H9 (cell line): ENCODE measurements around the gene WDR70. TPM values are rescaled to one million over a fixed set of nuclear protein-coding genes. Genes with fewer than 3 reads are reported as not detected.
A peak's percentile ranks its signal among the peaks of the same experiment; 100 is the strongest.

ENCODE experiments used
- DNase-seq: peaks from one replicate; pipeline ENCODE4 v3.0.0-alpha.2; 2017
- H2AFZ ChIP-seq: one replicate; pipeline ENCODE4 v1.6.1; 2013; ENCODE audit warnings: mild to moderate bottlenecking, low read length, control low read depth, moderate library complexity
- H2AK5ac ChIP-seq: 2 replicates; pipeline ENCODE4 v1.6.1; 2013; ENCODE audit warnings: low read length, control low read depth, mixed read lengths; ENCODE audit not compliant: insufficient read length
- H2BK120ac ChIP-seq: one replicate; pipeline ENCODE4 v1.6.1; 2013; ENCODE audit warnings: low read depth, mild to moderate bottlenecking, low read length, control low read depth, inconsistent platforms; ENCODE audit not compliant: poor library complexity, severe bottlenecking
- H2BK12ac ChIP-seq: 2 replicates; pipeline ENCODE4 v1.6.1; 2013; ENCODE audit warnings: low read length, control low read depth, mixed read lengths, low read depth; ENCODE audit not compliant: insufficient read length
- H2BK15ac ChIP-seq: 2 replicates; pipeline ENCODE4 v1.6.1; 2013; ENCODE audit warnings: low read depth, low read length, control low read depth
- H2BK20ac ChIP-seq: one replicate; pipeline ENCODE4 v1.6.1; 2013; ENCODE audit warnings: low read depth, mild to moderate bottlenecking, low read length, control low read depth, inconsistent platforms; ENCODE audit not compliant: poor library complexity, severe bottlenecking
- H2BK5ac ChIP-seq: 2 replicates; pipeline ENCODE4 v1.6.1; 2013; ENCODE audit warnings: low read length, control low read depth, mixed read lengths; ENCODE audit not compliant: insufficient read length
- H3K14ac ChIP-seq: 2 replicates; pipeline ENCODE4 v1.6.1; 2013; ENCODE audit warnings: low read length, control low read depth; ENCODE audit not compliant: insufficient read depth
- H3K18ac ChIP-seq: 2 replicates; pipeline ENCODE4 v1.6.1; 2013; ENCODE audit warnings: low read depth, mild to moderate bottlenecking, mixed read lengths, low read length, control low read depth; ENCODE audit not compliant: insufficient read length
- H3K23ac ChIP-seq: 2 replicates; pipeline ENCODE4 v1.6.1; 2013; ENCODE audit warnings: low read length, control low read depth, mixed read lengths, low read depth; ENCODE audit not compliant: insufficient read length
- H3K23me2 ChIP-seq: 2 replicates; pipeline ENCODE4 v1.6.1; 2013; ENCODE audit warnings: low read depth, mild to moderate bottlenecking, mixed read lengths, low read length, control low read depth; ENCODE audit not compliant: insufficient read length, poor library complexity, severe bottlenecking
- H3K27ac ChIP-seq: 2 replicates; pipeline ENCODE4 v1.5.1; 2013; ENCODE audit warnings: low read length, control low read depth, mixed read lengths, low read depth; ENCODE audit not compliant: insufficient read length
- H3K27me3 ChIP-seq: 2 replicates; pipeline ENCODE4 v1.6.1; 2013; ENCODE audit warnings: low read length, control low read depth, inconsistent platforms; ENCODE audit not compliant: insufficient read depth
- H3K4ac ChIP-seq: 2 replicates; pipeline ENCODE4 v1.6.1; 2013; ENCODE audit warnings: low read depth, mild to moderate bottlenecking, control low read depth, inconsistent platforms, low read length, moderate library complexity
- H3K4me1 ChIP-seq: 2 replicates; pipeline ENCODE4 v1.6.1; 2013; ENCODE audit warnings: low read length, control low read depth, inconsistent platforms; ENCODE audit not compliant: insufficient read depth
- H3K4me2 ChIP-seq: 2 replicates; pipeline ENCODE4 v1.6.1; 2013; ENCODE audit warnings: low read length, control low read depth, mixed read lengths; ENCODE audit not compliant: insufficient read length, insufficient read depth
- H3K56ac ChIP-seq: 2 replicates; pipeline ENCODE4 v1.6.1; 2013; ENCODE audit warnings: low read depth, mild to moderate bottlenecking, mixed read lengths, low read length, control low read depth; ENCODE audit not compliant: insufficient read length
- H3K79me1 ChIP-seq: 2 replicates; pipeline ENCODE4 v1.6.1; 2013; ENCODE audit warnings: low read depth, mild to moderate bottlenecking, moderate library complexity, low read length, control low read depth, inconsistent platforms; ENCODE audit not compliant: insufficient read depth, poor library complexity, severe bottlenecking
- H3K79me2 ChIP-seq: 2 replicates; pipeline ENCODE4 v1.6.1; 2013; ENCODE audit warnings: low read length, control low read depth, inconsistent platforms; ENCODE audit not compliant: insufficient read depth
- H3K9ac ChIP-seq: 2 replicates; pipeline ENCODE4 v1.6.1; 2013; ENCODE audit warnings: low read length, control low read depth, mixed read lengths; ENCODE audit not compliant: insufficient read length; ENCODE audit errors: extremely low read depth
- H3K9me3 ChIP-seq: one replicate; pipeline ENCODE4 v1.6.1; 2013; ENCODE audit warnings: low read depth, low read length, inconsistent platforms; ENCODE audit not compliant: control insufficient read depth
- H3T11ph ChIP-seq: one replicate; pipeline ENCODE4 v1.6.1; 2013; ENCODE audit warnings: mild to moderate bottlenecking, low read length, control low read depth, inconsistent platforms
- H4K20me1 ChIP-seq: one replicate; pipeline ENCODE4 v1.6.1; 2013; ENCODE audit not compliant: control insufficient read depth, insufficient read length, insufficient read depth
- H4K5ac ChIP-seq: 2 replicates; pipeline ENCODE4 v1.6.1; 2013; ENCODE audit warnings: low read depth, mild to moderate bottlenecking, mixed read lengths, low read length, control low read depth; ENCODE audit not compliant: insufficient read length
- H4K8ac ChIP-seq: replicated peaks from 2 replicates; pipeline ENCODE4 v1.6.1; 2013; ENCODE audit warnings: low read length, control low read depth, mixed read lengths, low read depth; ENCODE audit not compliant: insufficient read length
- H4K91ac ChIP-seq: 2 replicates; pipeline ENCODE4 v1.6.1; 2013; ENCODE audit warnings: low read depth, mild to moderate bottlenecking, moderate library complexity, mixed read lengths, low read length, control low read depth; ENCODE audit not compliant: insufficient read length
- H3K27ac Mint-ChIP-seq, 3 experiments: 2 replicates in 2 of 3; 3 replicates in 1 of 3; pipeline ENCODE4 v1.8.0; 2020 to 2021; ENCODE audit warnings: mixed read lengths in 3 of 3, mild to moderate bottlenecking in 1 of 3, moderate library complexity in 1 of 3
- H3K27me3 Mint-ChIP-seq: 2 replicates; pipeline ENCODE4 v1.8.0; 2021; ENCODE audit warnings: low read depth, mild to moderate bottlenecking, moderate library complexity, mixed read lengths
- H3K36me3 Mint-ChIP-seq, 3 experiments: 2 replicates in 2 of 3; 3 replicates in 1 of 3; pipeline ENCODE4 v1.8.0; 2020 to 2021; ENCODE audit warnings: low read depth in 3 of 3, mixed read lengths in 3 of 3; ENCODE audit not compliant: insufficient read depth in 1 of 3
- H3K4me1 Mint-ChIP-seq, 2 experiments: 2 replicates each; pipeline ENCODE4 v1.8.0; 2020; ENCODE audit warnings: mixed read lengths in 2 of 2
- H3K4me3 Mint-ChIP-seq, 2 experiments: 2 replicates in 1 of 2; 3 replicates in 1 of 2; pipeline ENCODE4 v1.8.0; 2020 to 2021; ENCODE audit warnings: mild to moderate bottlenecking in 2 of 2, mixed read lengths in 2 of 2, moderate library complexity in 1 of 2
- H3K9me3 Mint-ChIP-seq, 2 experiments: 2 replicates in 1 of 2; 3 replicates in 1 of 2; pipeline ENCODE4 v1.8.0; 2020; ENCODE audit warnings: mild to moderate bottlenecking in 2 of 2, mixed read lengths in 2 of 2, moderate library complexity in 1 of 2
- WGBS: extraction: QIAGEN DNeasy Blood & Tissue Kit; methylation state at CpG from one replicate; pipeline ENCODE4 v1.1.7; 2013; ENCODE audit warnings: missing lambda C conversion rate, low lambda C conversion rate, mixed read lengths; ENCODE audit not compliant: insufficient read length; ENCODE audit errors: extremely low coverage; 5-methylcytosine and 5-hydroxymethylcytosine counted together
- total RNA-seq: library from RNA; stranded (reverse); gene quantifications from 2 replicates; pipeline ENCODE4 v1.2.1, GENCODE V29; 2021
- TF ChIP-seq, protein P1 (sequence below): fragments of 200-600 bp; sonication (generic); conservative IDR thresholded peaks from 3 replicates; pipeline ENCODE4 v1.8.0; 2021; ENCODE audit warnings: antibody characterized with exemption, mild to moderate bottlenecking

Gene WDR70
- total RNA-seq, 1 experiment from 2014 or later, result 38.1 TPM

GRCh38 chr5:37370550-37370863, 8.6 kb upstream of the WDR70 start:
- H2AFZ ChIP-seq, result no peak overlapping the region
- H3K36me3 Mint-ChIP-seq, result peaks cover 3 to 18% (median 4%) of the 10 kb centered on the region in 3 experiments; a peak in 4 of 7 replicates
- peaks cover 11% of the 10 kb centered on the region for H3K79me1 ChIP-seq
- no peaks in the 10 kb centered on the region for H3K27me3 ChIP-seq
- peak overlapping the region; percentile 6 for H3K27ac ChIP-seq
- H3K4me1 Mint-ChIP-seq, result peaks cover 17 to 18% of the 10 kb centered on the region in 2 experiments
- H3K79me2 ChIP-seq, result peaks cover 34% of the 10 kb centered on the region
- peak overlapping the region; percentile 82 for H4K5ac ChIP-seq
- H2BK12ac ChIP-seq, result no peak overlapping the region
- H3K9me3 Mint-ChIP-seq, result no peaks in the 10 kb centered on the region
- H3K9ac ChIP-seq, result peak overlapping the region; percentile 98
- H4K8ac ChIP-seq, result no peak overlapping the region
- H3K27me3 Mint-ChIP-seq, result no peaks in the 10 kb centered on the region
- peak overlapping the region; percentile 59 for H3K23ac ChIP-seq
- H4K91ac ChIP-seq, result peak overlapping the region; percentile 84
- no peaks in the 10 kb centered on the region for H3K9me3 ChIP-seq
- no peak overlapping the region for H3T11ph ChIP-seq
- TF ChIP-seq, protein P1, sequence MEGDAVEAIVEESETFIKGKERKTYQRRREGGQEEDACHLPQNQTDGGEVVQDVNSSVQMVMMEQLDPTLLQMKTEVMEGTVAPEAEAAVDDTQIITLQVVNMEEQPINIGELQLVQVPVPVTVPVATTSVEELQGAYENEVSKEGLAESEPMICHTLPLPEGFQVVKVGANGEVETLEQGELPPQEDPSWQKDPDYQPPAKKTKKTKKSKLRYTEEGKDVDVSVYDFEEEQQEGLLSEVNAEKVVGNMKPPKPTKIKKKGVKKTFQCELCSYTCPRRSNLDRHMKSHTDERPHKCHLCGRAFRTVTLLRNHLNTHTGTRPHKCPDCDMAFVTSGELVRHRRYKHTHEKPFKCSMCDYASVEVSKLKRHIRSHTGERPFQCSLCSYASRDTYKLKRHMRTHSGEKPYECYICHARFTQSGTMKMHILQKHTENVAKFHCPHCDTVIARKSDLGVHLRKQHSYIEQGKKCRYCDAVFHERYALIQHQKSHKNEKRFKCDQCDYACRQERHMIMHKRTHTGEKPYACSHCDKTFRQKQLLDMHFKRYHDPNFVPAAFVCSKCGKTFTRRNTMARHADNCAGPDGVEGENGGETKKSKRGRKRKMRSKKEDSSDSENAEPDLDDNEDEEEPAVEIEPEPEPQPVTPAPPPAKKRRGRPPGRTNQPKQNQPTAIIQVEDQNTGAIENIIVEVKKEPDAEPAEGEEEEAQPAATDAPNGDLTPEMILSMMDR, result no peak
- peak overlapping the region; percentile 98 to 99 for H3K4me3 Mint-ChIP-seq
- H3K4me2 ChIP-seq, result peak overlapping the region; percentile 93
- peak overlapping the region; percentile 71 for H3K18ac ChIP-seq
- no peak for DNase-seq
- H3K23me2 ChIP-seq, result peaks cover 12% of the 10 kb centered on the region
- peak overlapping the region; percentile 12 for H2BK5ac ChIP-seq
- H3K27ac Mint-ChIP-seq, result peak overlapping the region; percentile 99 to 100 (median 99)
- H2AK5ac ChIP-seq, result no peak overlapping the region
- peaks cover 2% of the 10 kb centered on the region for H4K20me1 ChIP-seq
- H3K56ac ChIP-seq, result peak overlapping the region; percentile 58
- no CpG with 5 or more reads among the region's 7 CpGs for WGBS
- H3K4ac ChIP-seq, result peak overlapping the region; percentile 51; the same call in 1 of the 2 replicates
- H2BK120ac ChIP-seq, result no peak overlapping the region
- H3K4me1 ChIP-seq, result no peaks in the 10 kb centered on the region
- peak overlapping the region; percentile 79 for H3K14ac ChIP-seq
- no peak overlapping the region for H2BK20ac ChIP-seq
- no peak overlapping the region for H2BK15ac ChIP-seq
